Skeletal muscle satellite cell (primary cell): Measurements from ENCODE around the gene ARMS2.
A peak's percentile ranks its signal among the peaks of the same experiment; 100 is the strongest.

Experiments
- H3K27me3 ChIP-seq: 2 replicates; pipeline ENCODE4 v1.7.0; 2013; ENCODE audit warnings: low read length; ENCODE audit not compliant: control insufficient read depth, insufficient read depth
- H3K36me3 ChIP-seq: 2 replicates; pipeline ENCODE4 v1.7.0; 2013; ENCODE audit warnings: mild to moderate bottlenecking, control low read depth, low read length; ENCODE audit not compliant: insufficient read depth
- H3K4me1 ChIP-seq: 2 replicates; pipeline ENCODE4 v1.7.0; 2013; ENCODE audit warnings: low read length; ENCODE audit not compliant: control insufficient read depth, insufficient read depth
- H3K4me2 ChIP-seq: 2 replicates; pipeline ENCODE4 v1.7.0; 2013; ENCODE audit warnings: mild to moderate bottlenecking, low read length
- H3K4me3 ChIP-seq: 2 replicates; pipeline ENCODE4 v1.7.0; 2013; ENCODE audit warnings: low read length
- H3K9ac ChIP-seq: 2 replicates; pipeline ENCODE4 v1.7.0; 2013; ENCODE audit warnings: mild to moderate bottlenecking, low read depth, low read length, moderate library complexity
- H3K9me3 ChIP-seq: replicated peaks from 2 replicates; pipeline ENCODE4 v1.7.0; 2013; ENCODE audit warnings: mild to moderate bottlenecking, control low read depth, low read length

The ARMS2 gene

DNA sequence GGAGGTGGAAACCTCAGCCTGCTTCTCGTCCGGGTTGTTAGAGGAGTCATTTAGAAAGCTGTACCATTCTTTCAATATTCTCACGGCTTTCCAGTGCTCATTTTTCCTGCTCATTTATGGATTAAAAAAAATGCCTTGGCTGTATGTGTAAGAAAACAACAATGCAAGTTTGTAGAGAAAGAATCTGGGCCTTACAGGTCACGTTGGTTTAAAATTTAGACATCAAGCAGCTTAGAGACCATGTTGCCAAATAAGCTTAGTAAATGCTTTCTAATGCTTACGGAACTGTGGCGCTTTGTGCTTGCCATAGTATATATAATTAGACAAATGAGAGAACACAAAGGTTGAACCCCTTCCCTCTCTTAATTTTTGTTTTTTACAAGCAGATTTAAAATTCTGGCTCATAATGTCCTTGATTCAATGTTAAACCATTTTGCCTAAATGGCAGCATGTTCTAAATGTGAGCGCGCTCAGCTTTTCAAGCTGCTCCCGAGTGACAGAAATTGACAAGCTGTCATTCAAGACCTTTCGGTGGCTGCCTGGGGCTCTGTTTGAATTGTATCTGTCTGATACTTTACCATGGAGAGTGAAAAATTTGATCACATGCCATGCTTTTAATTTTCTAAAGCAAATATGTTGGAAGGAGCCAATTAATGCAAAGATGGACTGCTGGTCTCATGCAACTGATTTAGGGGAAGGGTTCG lies 1.1 kb downstream of the ARMS2 start:
- no peak overlapping the region for H3K9ac ChIP-seq
- no peaks in the 10 kb centered on the region for H3K9me3 ChIP-seq
- no peaks in the 10 kb centered on the region for H3K36me3 ChIP-seq
- no peak overlapping the region for H3K4me3 ChIP-seq
- peaks cover 19% of the 10 kb centered on the region for H3K4me1 ChIP-seq
- H3K4me2 ChIP-seq: no peak overlapping the region
- H3K27me3 ChIP-seq: no peaks in the 10 kb centered on the region

DNA sequence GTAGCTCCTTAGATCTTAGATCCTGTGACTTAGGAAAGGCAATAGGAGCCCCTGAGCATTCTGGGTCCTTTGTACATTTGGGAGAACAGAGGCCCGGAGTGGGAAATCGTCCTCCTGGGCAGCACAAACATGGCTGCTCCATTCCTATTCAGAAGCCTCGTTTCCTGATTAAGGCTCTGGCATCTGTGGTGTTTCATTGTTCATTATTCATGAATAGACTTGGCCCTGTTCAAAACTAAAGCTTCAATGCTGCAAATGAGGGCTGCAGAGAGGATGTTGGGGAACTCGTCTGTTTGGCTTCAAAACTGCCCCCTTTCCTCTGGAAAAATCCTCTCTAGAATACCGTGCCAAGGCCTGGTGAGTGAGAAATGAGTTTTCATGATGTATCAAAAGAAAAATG lies 3.5 kb downstream of the ARMS2 start:
- no peaks in the 10 kb centered on the region for H3K9me3 ChIP-seq
- no peak overlapping the region for H3K4me2 ChIP-seq
- no peaks in the 10 kb centered on the region for H3K27me3 ChIP-seq
- peaks cover 16% of the 10 kb centered on the region for H3K4me1 ChIP-seq
- no peak overlapping the region for H3K9ac ChIP-seq
- no peaks in the 10 kb centered on the region for H3K36me3 ChIP-seq
- H3K4me3 ChIP-seq: no peak overlapping the region

DNA sequence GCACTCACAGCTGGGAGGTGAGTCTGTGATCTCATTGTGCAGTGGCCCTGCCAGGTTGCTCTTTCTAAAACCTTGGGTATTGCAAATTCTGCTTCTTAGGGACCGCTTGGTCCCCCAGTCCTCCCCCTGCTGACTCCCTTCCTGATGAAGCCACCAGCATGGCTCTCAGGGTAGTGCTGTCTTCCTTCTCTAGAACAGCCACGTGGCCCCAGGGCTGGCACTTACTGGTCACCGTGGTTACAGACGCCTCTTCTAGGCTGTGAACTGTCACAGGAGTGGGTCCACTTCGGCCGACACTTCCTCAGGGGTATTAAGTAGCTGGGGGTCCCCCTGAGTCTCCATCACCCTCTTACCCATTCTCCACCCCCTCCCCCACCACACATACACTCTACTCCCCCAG lies 4.2 kb downstream of the ARMS2 start:
- Histone ChIP-seq H3K36me3 (peaks cover 8% of the 10 kb centered on the region), H3K4me3 (no peak overlapping the region), H3K9ac (no peak overlapping the region), H3K4me2 (no peak overlapping the region), H3K27me3 (no peaks in the 10 kb centered on the region), H3K4me1 (peaks cover 21% of the 10 kb centered on the region), H3K9me3 (no peaks in the 10 kb centered on the region)

DNA sequence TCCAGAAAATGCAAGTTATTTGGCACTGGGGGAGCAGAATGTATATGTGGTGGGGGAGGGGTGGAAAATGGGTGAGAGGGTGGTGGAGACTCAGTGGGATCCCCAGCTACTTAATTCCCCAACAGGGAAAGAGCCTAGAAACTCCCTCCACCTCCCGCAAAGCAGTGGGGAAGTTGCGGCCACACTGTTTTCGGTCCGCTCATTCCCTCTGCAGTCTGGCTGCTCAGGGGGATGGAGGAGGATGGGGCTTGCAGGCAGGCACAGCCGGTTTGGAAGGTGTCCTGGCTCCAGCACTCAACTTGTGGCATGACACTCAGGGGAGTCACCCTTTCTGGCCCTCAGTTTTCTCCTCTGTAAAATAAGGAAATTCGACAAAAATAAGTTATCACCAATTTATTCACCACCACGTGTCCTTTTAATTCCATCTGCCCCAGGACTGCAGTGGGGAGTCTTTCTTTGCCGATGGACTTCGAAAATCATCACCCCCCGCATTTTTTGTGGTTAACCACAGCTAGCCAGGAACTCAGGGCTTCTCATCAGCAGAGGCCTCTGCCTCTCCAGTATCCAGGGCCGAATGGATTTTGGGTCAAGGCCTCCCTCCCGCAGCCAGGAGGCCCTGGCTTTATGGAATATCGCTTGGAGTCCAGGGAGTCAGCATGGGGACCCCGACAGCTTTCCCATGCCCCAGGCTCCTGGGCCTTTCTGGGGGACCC lies 5.3 kb downstream of the ARMS2 start:
- Histone ChIP-seq H3K9ac (no peak overlapping the region), H3K4me3 (no peak overlapping the region), H3K36me3 (peaks cover 16% of the 10 kb centered on the region), H3K4me2 (peak overlapping the region; percentile 97), H3K4me1 (peaks cover 32% of the 10 kb centered on the region), H3K27me3 (no peaks in the 10 kb centered on the region), H3K9me3 (no peaks in the 10 kb centered on the region)

DNA sequence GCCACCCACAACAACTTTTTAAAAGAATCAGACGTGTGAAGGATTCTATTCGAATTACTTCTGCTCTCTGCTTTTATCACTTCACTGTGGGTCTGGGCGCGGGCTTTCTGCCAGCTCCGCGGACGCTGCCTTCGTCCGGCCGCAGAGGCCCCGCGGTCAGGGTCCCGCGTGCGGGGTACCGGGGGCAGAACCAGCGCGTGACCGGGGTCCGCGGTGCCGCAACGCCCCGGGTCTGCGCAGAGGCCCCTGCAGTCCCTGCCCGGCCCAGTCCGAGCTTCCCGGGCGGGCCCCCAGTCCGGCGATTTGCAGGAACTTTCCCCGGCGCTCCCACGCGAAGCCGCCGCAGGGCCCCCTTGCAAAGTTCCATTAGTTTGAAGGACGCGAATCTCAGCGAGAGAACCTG lies 6.4 kb downstream of the ARMS2 start:
- H3K4me1 ChIP-seq: peaks cover 36% of the 10 kb centered on the region
- peaks cover 27% of the 10 kb centered on the region for H3K36me3 ChIP-seq
- H3K9me3 ChIP-seq: no peaks in the 10 kb centered on the region
- peak overlapping the region; percentile 80 for H3K4me3 ChIP-seq
- H3K9ac ChIP-seq: peak overlapping the region; percentile 85
- H3K4me2 ChIP-seq: peak overlapping the region; percentile 97
- no peaks in the 10 kb centered on the region for H3K27me3 ChIP-seq

DNA sequence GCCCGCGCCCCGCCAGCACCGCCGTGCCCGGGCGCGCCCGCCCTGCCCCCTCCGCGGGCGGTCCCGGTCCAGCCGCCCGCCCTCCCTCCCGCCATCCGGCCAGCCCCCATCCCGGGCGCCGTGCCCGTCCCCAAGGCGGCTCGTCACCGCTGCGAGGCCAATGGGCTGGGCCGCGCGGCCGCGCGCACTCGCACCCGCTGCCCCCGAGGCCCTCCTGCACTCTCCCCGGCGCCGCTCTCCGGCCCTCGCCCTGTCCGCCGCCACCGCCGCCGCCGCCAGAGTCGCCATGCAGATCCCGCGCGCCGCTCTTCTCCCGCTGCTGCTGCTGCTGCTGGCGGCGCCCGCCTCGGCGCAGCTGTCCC lies 6.9 kb downstream of the ARMS2 start, which contains the start of gene HTRA1:
HTRA1 (plus strand) TSS at position 187 of the 362 bp plus-strand sequence; CDS start at position 287, 100 bp downstream.
- H3K4me1 ChIP-seq: peaks cover 36% of the 10 kb centered on the region
- H3K36me3 ChIP-seq: peaks cover 27% of the 10 kb centered on the region
- H3K4me3 ChIP-seq: peak within 1 kb of the TSS; percentile 80
- peak within 1 kb of the TSS; percentile 97 for H3K4me2 ChIP-seq
- no peaks in the 10 kb centered on the region for H3K9me3 ChIP-seq
- H3K9ac ChIP-seq: peak within 1 kb of the TSS; percentile 85
- no peaks in the 10 kb centered on the region for H3K27me3 ChIP-seq

DNA sequence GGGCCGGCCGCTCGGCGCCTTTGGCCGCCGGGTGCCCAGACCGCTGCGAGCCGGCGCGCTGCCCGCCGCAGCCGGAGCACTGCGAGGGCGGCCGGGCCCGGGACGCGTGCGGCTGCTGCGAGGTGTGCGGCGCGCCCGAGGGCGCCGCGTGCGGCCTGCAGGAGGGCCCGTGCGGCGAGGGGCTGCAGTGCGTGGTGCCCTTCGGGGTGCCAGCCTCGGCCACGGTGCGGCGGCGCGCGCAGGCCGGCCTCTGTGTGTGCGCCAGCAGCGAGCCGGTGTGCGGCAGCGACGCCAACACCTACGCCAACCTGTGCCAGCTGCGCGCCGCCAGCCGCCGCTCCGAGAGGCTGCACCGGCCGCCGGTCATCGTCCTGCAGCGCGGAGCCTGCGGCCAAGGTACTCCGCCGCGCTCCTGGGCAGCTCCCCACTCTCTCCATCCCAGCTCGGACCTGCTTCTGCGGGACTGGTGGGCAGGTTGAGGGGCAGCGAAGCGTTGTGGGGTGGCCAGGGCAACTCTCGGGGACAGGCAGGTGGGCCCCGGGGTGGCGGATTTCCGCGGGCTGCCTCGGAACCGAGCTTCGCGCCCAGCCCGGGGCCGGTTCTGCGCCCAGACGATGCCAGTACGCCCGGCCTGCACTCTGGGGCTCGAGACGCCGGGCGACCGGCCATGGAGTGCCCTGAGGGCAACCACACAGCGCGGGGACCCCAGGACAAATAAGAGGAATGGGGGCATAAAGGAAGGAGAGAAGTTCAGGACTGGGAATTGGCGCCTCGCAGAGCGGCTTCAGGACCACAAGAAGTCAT lies 7.5 kb downstream of the ARMS2 start:
- Histone ChIP-seq H3K4me2 (peak overlapping the region; percentile 97), H3K4me1 (peaks cover 36% of the 10 kb centered on the region), H3K4me3 (peak overlapping the region; percentile 80), H3K9ac (peak overlapping the region; percentile 85), H3K27me3 (no peaks in the 10 kb centered on the region), H3K36me3 (peaks cover 30% of the 10 kb centered on the region), H3K9me3 (no peaks in the 10 kb centered on the region)

- Histone ChIP-seq H3K9me3 (no peaks in the 10 kb centered on the region), H3K4me3 (peak overlapping the region; percentile 80), H3K9ac (peak overlapping the region; percentile 85), H3K4me1 (peaks cover 41% of the 10 kb centered on the region), H3K36me3 (peaks cover 36% of the 10 kb centered on the region), H3K4me2 (peak overlapping the region; percentile 97), H3K27me3 (no peaks in the 10 kb centered on the region)
These were observed 8.3 kb downstream of the ARMS2 start for GRCh38 chr10:122462533-122463465.

DNA sequence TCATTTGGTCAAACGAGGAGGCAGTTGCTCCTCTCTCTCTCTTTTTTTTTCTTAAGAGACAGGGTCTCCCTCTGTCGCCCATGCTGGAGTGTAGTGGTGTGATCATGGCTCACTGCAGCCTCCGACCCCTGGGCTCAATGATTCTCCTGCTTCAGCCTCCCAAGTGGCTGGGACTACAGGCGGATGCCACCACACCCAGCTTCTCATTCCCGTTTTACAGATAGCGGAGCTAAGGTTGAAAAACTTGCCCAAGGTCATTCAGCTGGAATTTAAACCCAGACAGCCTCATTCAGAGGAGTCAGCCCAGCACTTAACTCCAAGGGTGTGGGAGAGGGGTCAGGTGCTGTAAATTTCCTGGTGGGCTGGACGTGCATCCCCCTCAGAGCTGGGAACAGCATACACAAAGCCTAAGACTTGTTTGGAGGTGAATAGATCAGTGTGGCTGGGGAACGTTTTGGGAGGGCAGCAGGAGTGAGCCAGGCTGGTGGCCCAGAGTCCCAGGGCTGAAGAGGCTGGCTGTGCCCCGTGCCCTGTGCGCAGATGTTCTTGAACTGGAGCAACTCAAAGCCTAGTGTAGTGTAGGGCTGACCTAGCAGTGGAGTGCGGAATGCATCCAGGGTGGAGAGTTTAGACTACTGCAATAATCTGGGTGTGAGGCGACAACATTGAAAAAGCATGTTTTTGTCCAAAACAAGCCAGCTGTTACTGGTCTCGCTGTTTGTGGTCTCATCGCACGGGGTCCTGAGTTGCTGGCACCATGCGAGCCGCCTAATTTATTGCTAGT lies 9.2 kb downstream of the ARMS2 start:
- Histone ChIP-seq H3K9ac (peak overlapping the region; percentile 85), H3K4me3 (peak overlapping the region; percentile 80), H3K36me3 (peaks cover 41% of the 10 kb centered on the region), H3K4me2 (peak overlapping the region; percentile 97), H3K27me3 (no peaks in the 10 kb centered on the region), H3K9me3 (no peaks in the 10 kb centered on the region), H3K4me1 (peaks cover 49% of the 10 kb centered on the region)

DNA sequence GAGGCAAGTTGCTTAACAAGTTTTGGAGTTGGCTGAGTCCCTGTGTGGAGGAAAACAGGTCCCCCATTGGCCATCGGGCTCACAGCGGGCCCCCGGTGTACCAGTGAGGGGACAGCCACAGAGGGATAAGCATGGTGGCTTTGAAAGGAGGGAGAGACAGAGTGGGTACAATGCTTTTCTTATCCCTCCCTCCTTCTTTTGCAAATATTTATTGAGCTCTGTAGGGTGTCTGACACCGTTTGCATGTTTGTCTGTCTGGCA lies 9.7 kb downstream of the ARMS2 start:
- H3K4me1 ChIP-seq: peaks cover 52% of the 10 kb centered on the region
- peaks cover 41% of the 10 kb centered on the region for H3K36me3 ChIP-seq
- peak overlapping the region; percentile 97 for H3K4me2 ChIP-seq
- peak overlapping the region; percentile 80 for H3K4me3 ChIP-seq
- no peaks in the 10 kb centered on the region for H3K9me3 ChIP-seq
- no peaks in the 10 kb centered on the region for H3K27me3 ChIP-seq
- H3K9ac ChIP-seq: peak overlapping the region; percentile 85
